Endodermal cell (in vitro differentiated cells): ENCODE results near the gene HAVCR2. TPM values are rescaled to one million over a fixed set of nuclear protein-coding genes. Genes with fewer than 3 reads are reported as not detected.

Experiments
- DNase-seq: peaks from one replicate; pipeline ENCODE4 v3.0.0-alpha.2; 2017
- H3K27ac ChIP-seq: 2 replicates; pipeline ENCODE4 v1.5.1; 2013; ENCODE audit warnings: mild to moderate bottlenecking, low read depth, low read length, moderate library complexity
- H3K27me3 ChIP-seq: 2 replicates; pipeline ENCODE4 v1.6.1; 2013; ENCODE audit warnings: mild to moderate bottlenecking, low read length, moderate library complexity; ENCODE audit not compliant: insufficient read depth, control insufficient read depth, poor library complexity, severe bottlenecking
- H3K36me3 ChIP-seq: 2 replicates; pipeline ENCODE4 v1.7.0; 2013; ENCODE audit warnings: mild to moderate bottlenecking, low read length, moderate library complexity; ENCODE audit not compliant: control insufficient read depth, insufficient read depth
- H3K4me1 ChIP-seq: one replicate; pipeline ENCODE4 v1.7.0; 2013; ENCODE audit warnings: low read length; ENCODE audit not compliant: control insufficient read depth, insufficient read depth
- H3K4me3 ChIP-seq: 2 replicates; pipeline ENCODE4 v1.5.1; 2013; ENCODE audit warnings: mild to moderate bottlenecking, low read length, moderate library complexity
- H3K9ac ChIP-seq: 2 replicates; pipeline ENCODE4 v1.6.1; 2013; ENCODE audit warnings: mild to moderate bottlenecking, low read length, moderate library complexity; ENCODE audit not compliant: poor library complexity, severe bottlenecking; ENCODE audit errors: extremely low read depth
- H3K9me3 ChIP-seq: 2 replicates; pipeline ENCODE4 v1.6.1; 2013; ENCODE audit warnings: mild to moderate bottlenecking, low read length, moderate library complexity; ENCODE audit not compliant: control insufficient read depth
- H3K27ac Mint-ChIP-seq: 2 replicates; pipeline ENCODE4 v1.8.0; 2020; ENCODE audit warnings: mixed read lengths
- H3K27me3 Mint-ChIP-seq: 2 replicates; pipeline ENCODE4 v1.8.0; 2021; ENCODE audit warnings: mild to moderate bottlenecking, mixed read lengths; ENCODE audit not compliant: insufficient read depth
- H3K36me3 Mint-ChIP-seq: 2 replicates; pipeline ENCODE4 v1.8.0; 2020; ENCODE audit warnings: low read depth, mixed read lengths
- H3K4me1 Mint-ChIP-seq: 2 replicates; pipeline ENCODE4 v1.8.0; 2020; ENCODE audit warnings: mixed read lengths
- H3K4me3 Mint-ChIP-seq: 2 replicates; pipeline ENCODE4 v1.8.0; 2020; ENCODE audit warnings: mild to moderate bottlenecking, moderate library complexity, mixed read lengths
- H3K9me3 Mint-ChIP-seq: 2 replicates; pipeline ENCODE4 v1.8.0; 2020; ENCODE audit warnings: mild to moderate bottlenecking, mixed read lengths
- WGBS, 2 experiments: methylation state at CpG; one replicate each; pipeline versions ENCODE4 v1.1.5 to v1.1.7; 2013; ENCODE audit warnings: missing lambda C conversion rate in 2 of 2, mixed read lengths in 1 of 2; ENCODE audit not compliant: insufficient coverage in 1 of 2, insufficient read length in 1 of 2; 5-methylcytosine and 5-hydroxymethylcytosine counted together
- total RNA-seq, 2 donors: library from RNA; stranded (reverse); fragmentation: NEBNext Ultra II Directional in 1 of 2; extraction: Animal tissue kit (Norgen Biotek cat#: 25700) in 1 of 2; gene quantifications; 2 replicates in 1 of 2; 3 replicates in 1 of 2; pipeline ENCODE4 v1.2.1, GENCODE V29; 2021
- TF ChIP-seq, protein P1 (sequence below): fragments of 200-600 bp; sonication (generic); conservative IDR thresholded peaks from 2 replicates; pipeline ENCODE4 v1.5.0; 2021; ENCODE audit warnings: antibody characterized with exemption, mild to moderate bottlenecking

Gene HAVCR2
- total RNA-seq, 2 donors from 2014 or later, result 0.33 to 0.35 TPM

DNA sequence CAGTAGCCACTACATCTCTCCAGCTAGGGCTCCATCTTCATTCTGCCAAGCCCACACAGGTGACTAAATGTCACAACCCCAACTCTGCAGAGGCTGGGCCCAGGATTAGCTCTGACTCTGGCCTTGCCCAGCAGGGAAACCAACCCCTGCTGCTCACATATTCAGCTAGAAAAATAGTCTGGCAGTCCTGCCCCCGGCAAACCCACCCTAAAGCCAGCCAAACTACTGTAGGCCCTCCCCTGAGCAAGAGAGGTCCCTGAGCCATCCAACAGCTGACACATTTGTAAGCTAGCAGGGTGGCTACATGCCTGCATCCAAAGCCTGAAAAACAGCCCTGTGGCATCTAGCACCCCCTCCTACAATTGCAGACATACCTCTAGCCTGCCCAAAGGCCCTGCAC is 11.3 kb upstream of the HAVCR2 start:
- Histone ChIP-seq H3K36me3 (no peaks in the 10 kb centered on the region), H3K27ac (no peak overlapping the region), H3K4me3 (no peak overlapping the region), H3K4me1 (no peaks in the 10 kb centered on the region), H3K9me3 (no peaks in the 10 kb centered on the region), H3K9ac (no peak overlapping the region), H3K27me3 (no peaks in the 10 kb centered on the region)
- Mint-ChIP-seq H3K4me1 (peaks cover 6% of the 10 kb centered on the region), H3K4me3 (no peak overlapping the region), H3K9me3 (peaks cover 1% of the 10 kb centered on the region), H3K27ac (no peak overlapping the region), H3K27me3 (no peaks in the 10 kb centered on the region), H3K36me3 (no peaks in the 10 kb centered on the region)
- peak; percentile 54 for DNase-seq
- WGBS, 2 experiments, result 90% methylated on average over 1 of the region's 1 CpG; no CpG with 5 or more reads in 1 of the 2 experiments
- TF ChIP-seq, protein P1, sequence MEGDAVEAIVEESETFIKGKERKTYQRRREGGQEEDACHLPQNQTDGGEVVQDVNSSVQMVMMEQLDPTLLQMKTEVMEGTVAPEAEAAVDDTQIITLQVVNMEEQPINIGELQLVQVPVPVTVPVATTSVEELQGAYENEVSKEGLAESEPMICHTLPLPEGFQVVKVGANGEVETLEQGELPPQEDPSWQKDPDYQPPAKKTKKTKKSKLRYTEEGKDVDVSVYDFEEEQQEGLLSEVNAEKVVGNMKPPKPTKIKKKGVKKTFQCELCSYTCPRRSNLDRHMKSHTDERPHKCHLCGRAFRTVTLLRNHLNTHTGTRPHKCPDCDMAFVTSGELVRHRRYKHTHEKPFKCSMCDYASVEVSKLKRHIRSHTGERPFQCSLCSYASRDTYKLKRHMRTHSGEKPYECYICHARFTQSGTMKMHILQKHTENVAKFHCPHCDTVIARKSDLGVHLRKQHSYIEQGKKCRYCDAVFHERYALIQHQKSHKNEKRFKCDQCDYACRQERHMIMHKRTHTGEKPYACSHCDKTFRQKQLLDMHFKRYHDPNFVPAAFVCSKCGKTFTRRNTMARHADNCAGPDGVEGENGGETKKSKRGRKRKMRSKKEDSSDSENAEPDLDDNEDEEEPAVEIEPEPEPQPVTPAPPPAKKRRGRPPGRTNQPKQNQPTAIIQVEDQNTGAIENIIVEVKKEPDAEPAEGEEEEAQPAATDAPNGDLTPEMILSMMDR, result no peak

DNA sequence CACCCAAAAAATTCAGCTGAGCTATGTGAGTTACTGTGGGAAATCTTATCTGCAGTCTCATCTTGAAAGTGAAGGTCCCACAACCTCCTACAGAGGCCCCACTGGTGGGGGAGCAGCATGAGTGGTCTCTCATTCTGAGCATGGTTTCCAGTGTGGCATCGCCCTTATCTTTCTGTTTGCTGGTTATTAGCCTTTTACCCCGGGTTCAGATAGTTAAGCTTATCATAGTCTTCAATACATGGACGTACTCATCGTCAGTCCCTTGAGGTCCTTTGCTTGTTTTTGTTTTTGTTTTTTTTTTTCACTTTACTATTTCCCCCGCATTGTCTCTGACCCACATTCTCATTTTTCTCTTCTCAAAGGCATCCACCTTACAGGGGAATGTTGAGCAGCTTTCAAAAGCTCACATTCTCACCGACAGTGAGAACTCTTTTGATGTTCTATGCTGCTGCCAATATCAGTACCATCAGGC is 7.7 kb upstream of the HAVCR2 start:
- H3K27me3 ChIP-seq, result no peaks in the 10 kb centered on the region
- Mint-ChIP-seq H3K4me1 (peaks cover 6% of the 10 kb centered on the region), H3K36me3 (no peaks in the 10 kb centered on the region), H3K27me3 (no peaks in the 10 kb centered on the region), H3K9me3 (no peaks in the 10 kb centered on the region), H3K27ac (no peak overlapping the region), H3K4me3 (no peak overlapping the region)
- 75 to 87% methylated on average over 5 to 6 of the region's 6 CpGs for WGBS, 2 experiments
- no peaks in the 10 kb centered on the region for H3K36me3 ChIP-seq
- no peak overlapping the region for H3K9ac ChIP-seq
- H3K4me3 ChIP-seq, result no peak overlapping the region
- no peaks in the 10 kb centered on the region for H3K9me3 ChIP-seq
- no peak overlapping the region for H3K27ac ChIP-seq
- no peaks in the 10 kb centered on the region for H3K4me1 ChIP-seq
- TF ChIP-seq, protein P1, result no peak
- no peak for DNase-seq

GRCh38 chr5:157115502-157115901 is 6.7 kb upstream of the HAVCR2 start:
- Histone ChIP-seq H3K4me3 (no peak overlapping the region), H3K4me1 (no peaks in the 10 kb centered on the region), H3K27me3 (no peaks in the 10 kb centered on the region), H3K9ac (no peak overlapping the region), H3K9me3 (no peaks in the 10 kb centered on the region), H3K36me3 (no peaks in the 10 kb centered on the region), H3K27ac (no peak overlapping the region)
- TF ChIP-seq, protein P1, result no peak
- Mint-ChIP-seq H3K4me3 (no peak overlapping the region), H3K36me3 (no peaks in the 10 kb centered on the region), H3K9me3 (no peaks in the 10 kb centered on the region), H3K4me1 (peaks cover 6% of the 10 kb centered on the region), H3K27me3 (no peaks in the 10 kb centered on the region), H3K27ac (no peak overlapping the region)
- 80% methylated on average over 1 of the region's 1 CpG; no CpG with 5 or more reads in 1 of the 2 experiments for WGBS, 2 experiments
- no peak for DNase-seq
